ENCODE measurements around the gene E2F7.

Gene E2F7

DNA sequence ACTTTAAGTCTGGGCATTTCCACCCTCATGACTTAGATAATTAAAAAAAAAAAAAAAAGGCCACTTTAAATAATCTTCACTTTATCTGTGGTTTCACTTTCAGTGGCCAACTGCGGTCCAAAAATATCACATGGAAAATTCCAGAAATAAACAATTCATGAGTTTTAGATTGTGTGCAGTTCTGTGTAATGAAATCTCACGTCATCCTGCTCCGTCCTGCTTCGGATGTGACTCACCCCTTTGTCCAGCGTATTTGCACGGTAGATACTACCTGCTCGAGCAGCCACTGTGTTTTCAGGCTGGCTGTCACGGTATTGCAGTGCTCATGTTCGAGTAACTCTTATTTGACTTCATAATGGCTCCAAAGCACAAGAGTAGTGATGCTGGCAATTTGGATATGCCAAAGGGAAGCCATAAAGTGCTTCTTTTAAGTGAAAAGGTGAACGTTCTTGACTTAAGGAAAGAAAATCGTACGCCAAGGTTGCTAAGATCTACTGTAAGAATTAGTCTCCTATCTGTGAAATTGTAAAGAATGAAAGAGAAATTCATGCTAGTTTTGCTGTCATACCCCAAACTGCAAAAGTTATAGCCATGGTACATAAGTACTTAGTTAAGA is 2.4 kb downstream of the E2F7 start:
- TF ChIP-seq, protein P1, sequence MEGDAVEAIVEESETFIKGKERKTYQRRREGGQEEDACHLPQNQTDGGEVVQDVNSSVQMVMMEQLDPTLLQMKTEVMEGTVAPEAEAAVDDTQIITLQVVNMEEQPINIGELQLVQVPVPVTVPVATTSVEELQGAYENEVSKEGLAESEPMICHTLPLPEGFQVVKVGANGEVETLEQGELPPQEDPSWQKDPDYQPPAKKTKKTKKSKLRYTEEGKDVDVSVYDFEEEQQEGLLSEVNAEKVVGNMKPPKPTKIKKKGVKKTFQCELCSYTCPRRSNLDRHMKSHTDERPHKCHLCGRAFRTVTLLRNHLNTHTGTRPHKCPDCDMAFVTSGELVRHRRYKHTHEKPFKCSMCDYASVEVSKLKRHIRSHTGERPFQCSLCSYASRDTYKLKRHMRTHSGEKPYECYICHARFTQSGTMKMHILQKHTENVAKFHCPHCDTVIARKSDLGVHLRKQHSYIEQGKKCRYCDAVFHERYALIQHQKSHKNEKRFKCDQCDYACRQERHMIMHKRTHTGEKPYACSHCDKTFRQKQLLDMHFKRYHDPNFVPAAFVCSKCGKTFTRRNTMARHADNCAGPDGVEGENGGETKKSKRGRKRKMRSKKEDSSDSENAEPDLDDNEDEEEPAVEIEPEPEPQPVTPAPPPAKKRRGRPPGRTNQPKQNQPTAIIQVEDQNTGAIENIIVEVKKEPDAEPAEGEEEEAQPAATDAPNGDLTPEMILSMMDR (IDR thresholded peaks at IDR 0.05; ENCODE audit: low read depth, low read length), result no peak
- DNase-seq (ENCODE audit: extremely low read depth, low read depth), result no peak

DNA sequence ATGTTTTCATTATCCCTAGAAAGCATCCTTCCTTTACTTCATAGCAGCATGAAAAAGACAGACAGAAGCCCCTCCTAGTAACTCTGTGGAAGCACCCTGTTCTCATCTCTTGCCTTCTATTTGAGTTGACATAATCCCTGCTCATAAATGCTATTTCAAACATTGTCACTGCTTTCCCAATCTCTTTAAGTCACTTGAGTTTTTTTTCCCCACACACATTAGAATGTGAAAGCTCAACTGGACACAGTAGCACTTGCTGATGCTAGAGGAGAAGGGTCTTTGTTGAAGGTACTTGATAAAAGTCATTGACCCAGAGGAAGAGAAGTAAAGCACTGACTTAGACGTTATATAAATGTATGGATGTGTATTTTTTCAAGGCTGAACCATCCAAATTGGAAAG is 3.0 kb downstream of the E2F7 start:
- TF ChIP-seq, protein P1 (IDR thresholded peaks at IDR 0.05; ENCODE audit: low read depth, low read length), result no peak
- no peak for DNase-seq (ENCODE audit: extremely low read depth, low read depth)

DNA sequence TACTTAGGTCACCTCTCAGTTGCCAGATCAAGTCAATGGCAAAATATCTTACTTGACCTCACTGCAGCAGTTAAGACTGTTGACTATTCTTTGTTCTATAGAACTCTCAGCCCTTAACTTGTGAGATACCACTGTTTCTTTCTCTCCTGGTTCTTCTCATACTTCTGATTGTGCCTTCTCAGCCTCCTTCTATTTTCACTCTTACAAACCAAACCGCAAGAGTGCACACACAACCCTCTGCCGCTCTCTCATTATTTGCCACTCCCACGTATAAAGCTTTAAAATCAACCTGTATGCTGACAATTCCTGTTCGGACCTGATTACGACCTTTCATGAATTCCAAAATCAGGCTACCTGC is 4.5 kb downstream of the E2F7 start:
- TF ChIP-seq, protein P1 (IDR thresholded peaks at IDR 0.05; ENCODE audit: low read depth, low read length), result no peak
- DNase-seq (ENCODE audit: extremely low read depth, low read depth), result no peak

DNA sequence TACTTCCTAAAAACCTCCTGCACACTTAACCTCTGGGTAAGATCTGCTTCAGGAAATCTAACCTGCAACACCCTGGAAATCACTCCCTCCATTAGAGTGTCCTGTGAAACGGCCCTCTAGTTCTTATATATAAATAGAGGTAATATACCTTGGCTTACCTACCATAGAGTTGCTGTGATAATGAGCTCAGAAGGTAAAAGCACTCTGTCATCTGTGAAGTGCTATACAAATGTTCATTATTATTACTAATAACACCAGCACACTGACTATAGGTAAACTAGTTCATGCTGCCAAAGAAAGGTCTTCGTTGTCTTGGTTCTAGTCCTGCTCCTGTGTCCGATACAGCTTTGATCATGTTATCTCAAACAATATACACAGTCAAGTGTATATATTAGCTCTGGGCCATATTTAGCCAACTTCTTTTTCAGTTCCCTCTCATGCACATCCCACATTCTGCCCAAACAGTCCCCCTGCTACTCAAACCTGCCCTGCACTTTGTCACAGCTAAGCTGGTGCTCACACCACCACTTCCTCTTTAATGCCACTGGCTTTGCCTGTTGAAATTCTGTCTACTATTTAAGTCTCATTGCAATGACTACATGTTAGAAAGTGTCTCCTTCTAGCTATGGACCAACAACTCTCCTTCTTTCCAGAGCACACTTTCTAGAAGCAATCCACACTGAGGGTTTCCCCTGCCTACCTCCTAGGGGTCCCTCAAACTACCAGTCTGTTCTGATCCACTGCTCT is 5.1 kb downstream of the E2F7 start:
- TF ChIP-seq, protein P1 (IDR thresholded peaks at IDR 0.05; ENCODE audit: low read depth, low read length), result no peak
- no peak for DNase-seq (ENCODE audit: extremely low read depth, low read depth)

DNA sequence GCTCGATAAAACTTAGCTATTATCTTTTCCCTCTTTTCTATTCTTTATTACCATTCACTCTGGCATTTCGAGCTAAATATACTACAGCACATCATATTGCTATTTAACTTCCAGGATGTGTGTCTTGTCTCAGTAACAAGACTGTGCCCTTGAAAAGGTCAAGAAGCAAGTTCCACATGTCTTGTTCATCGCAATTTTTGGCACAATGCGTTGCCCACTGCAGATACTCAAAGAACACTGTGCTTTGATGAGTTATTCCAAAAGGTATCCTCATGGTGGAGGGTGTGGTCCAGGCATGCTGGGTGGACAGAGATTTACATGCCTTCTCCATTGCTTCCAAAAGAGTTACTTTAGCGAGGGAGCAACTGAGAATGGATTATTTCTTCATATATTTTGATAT is 6.6 kb downstream of the E2F7 start:
- TF ChIP-seq, protein P1 (IDR thresholded peaks at IDR 0.05; ENCODE audit: low read depth, low read length), result no peak
- no peak for DNase-seq (ENCODE audit: extremely low read depth, low read depth)

DNA sequence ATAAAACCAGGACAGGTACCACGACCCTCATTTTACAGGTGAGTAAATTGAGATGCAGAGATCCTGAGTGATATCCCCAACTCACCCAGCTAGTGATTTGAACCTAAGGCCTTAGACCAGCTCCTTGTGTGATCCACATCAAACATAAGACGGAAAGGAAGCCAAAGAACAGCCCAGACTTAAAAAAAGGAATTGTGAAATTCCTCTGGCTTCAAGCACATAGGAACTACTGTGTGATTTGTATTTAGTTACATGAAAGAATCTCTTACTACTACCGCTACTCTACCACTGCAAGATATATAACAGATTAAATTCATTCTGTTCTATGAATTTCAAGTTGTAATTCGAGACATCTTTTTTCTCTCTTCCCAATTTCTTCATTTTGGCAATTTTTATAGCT is 10.5 kb downstream of the E2F7 start:
- no peak for DNase-seq (ENCODE audit: extremely low read depth, low read depth)
- TF ChIP-seq, protein P1 (IDR thresholded peaks at IDR 0.05; ENCODE audit: low read depth, low read length), result no peak

DNA sequence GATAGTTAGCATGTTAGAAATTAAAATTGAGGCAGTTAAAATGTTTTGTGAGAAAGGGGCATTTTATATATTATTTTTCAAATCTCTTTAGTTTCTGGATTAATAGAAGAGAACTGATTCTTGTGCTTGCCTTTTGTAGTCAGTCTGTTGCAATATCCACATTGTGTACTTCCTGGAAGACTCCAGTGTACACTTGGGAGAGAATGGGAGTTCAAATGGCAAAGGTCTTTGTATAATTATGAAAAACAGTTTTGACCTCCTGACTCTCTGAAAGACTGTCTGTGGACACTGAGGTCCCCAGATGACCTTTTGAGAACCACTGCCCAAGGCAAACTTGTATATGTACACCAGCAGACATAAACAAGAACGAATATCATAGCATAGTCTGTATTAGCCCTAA is 12.1 kb downstream of the E2F7 start:
- DNase-seq (ENCODE audit: extremely low read depth, low read depth), result no peak
- TF ChIP-seq, protein P1 (IDR thresholded peaks at IDR 0.05; ENCODE audit: low read depth, low read length), result no peak

Data from AG09319 (cell line).